HL-60/S4 treated with retinoic acid at 250 ng/mL for 4 days and 3 days (cell line): Measurements from ENCODE around the gene CD53.
"Not testable (repeated sequence)": the region's sequence is repeated elsewhere in the genome, so short reads cannot be mapped to it uniquely, and the experiment has no call there.

Source experiments
- in situ Hi-C: fragments of 300-500 bp; cut with MboI; formaldehyde crosslinking; loops from 2 replicates; pipeline ENCODE4 v1.7.0; 2022; ENCODE audit warnings: low sequenced_read_pairs

CD53 gene

GRCh38 chr1:110872745-110873720 is at the start of gene CD53:
Gene CD53 (plus strand): TSS chr1:110873148. CDS start chr1:110891409, 18,261 bp downstream.
- in situ Hi-C loops: no loop called here

GRCh38 chr1:110824192-110824591 is 48.8 kb upstream of the CD53 start:
- in situ Hi-C loops: no loop called here

GRCh38 chr1:110829955-110830553 is 42.9 kb upstream of the CD53 start:
- in situ Hi-C loops: no loop called here

- in situ Hi-C loops: not testable (repeated sequence)
Measured at GRCh38 chr1:110833779-110834178, 39.2 kb upstream of the CD53 start.

GRCh38 chr1:110846861-110847260 is 26.1 kb upstream of the CD53 start:
- in situ Hi-C loops: no loop called here

GRCh38 chr1:110850145-110850544 is 22.8 kb upstream of the CD53 start:
- in situ Hi-C loops: no loop called here

GRCh38 chr1:110850627-110851026 is 22.3 kb upstream of the CD53 start:
- in situ Hi-C loops: no loop called here

GRCh38 chr1:110853135-110853534 is 19.8 kb upstream of the CD53 start:
- in situ Hi-C loops: no loop called here

- in situ Hi-C loops: no loop called here
Measured at GRCh38 chr1:110856410-110856809, 16.5 kb upstream of the CD53 start.

GRCh38 chr1:110857964-110858948 is 14.7 kb upstream of the CD53 start:
- in situ Hi-C loops: no loop called here

GRCh38 chr1:110859062-110859461 is 13.9 kb upstream of the CD53 start:
- in situ Hi-C loops: no loop called here

- in situ Hi-C loops: no loop called here
Measured at GRCh38 chr1:110860174-110860573, 12.8 kb upstream of the CD53 start.

GRCh38 chr1:110860620-110861019 is 12.3 kb upstream of the CD53 start:
- in situ Hi-C loops: not testable (repeated sequence)

- in situ Hi-C loops: not testable (repeated sequence)
Measured at GRCh38 chr1:110861942-110862341, 11.0 kb upstream of the CD53 start.

- in situ Hi-C loops: no loop called here
Measured at GRCh38 chr1:110864287-110864686, 8.7 kb upstream of the CD53 start.

- in situ Hi-C loops: no loop called here
Measured at GRCh38 chr1:110870721-110871388, 2.1 kb upstream of the CD53 start.

- in situ Hi-C loops: no loop called here
Measured at GRCh38 chr1:110872366-110872744, 593 bp upstream of the CD53 start.

GRCh38 chr1:110873856-110874255 is 908 bp downstream of the CD53 start:
- in situ Hi-C loops: no loop called here

GRCh38 chr1:110874324-110875215 is 1.6 kb downstream of the CD53 start:
- in situ Hi-C loops: no loop called here
